Activated T-helper 9 cell treated with anti-CD3 and anti-CD28 coated beads, Interleukin-2, amount 50 U/mL, for 16 hours (primary cell): ENCODE measurements around the gene UXS1.

Experiments used
- DNase-seq: peaks from one replicate; pipeline ENCODE4 v3.0.0-alpha.2; 2020; ENCODE audit warnings: low read depth

UXS1 gene

DNA sequence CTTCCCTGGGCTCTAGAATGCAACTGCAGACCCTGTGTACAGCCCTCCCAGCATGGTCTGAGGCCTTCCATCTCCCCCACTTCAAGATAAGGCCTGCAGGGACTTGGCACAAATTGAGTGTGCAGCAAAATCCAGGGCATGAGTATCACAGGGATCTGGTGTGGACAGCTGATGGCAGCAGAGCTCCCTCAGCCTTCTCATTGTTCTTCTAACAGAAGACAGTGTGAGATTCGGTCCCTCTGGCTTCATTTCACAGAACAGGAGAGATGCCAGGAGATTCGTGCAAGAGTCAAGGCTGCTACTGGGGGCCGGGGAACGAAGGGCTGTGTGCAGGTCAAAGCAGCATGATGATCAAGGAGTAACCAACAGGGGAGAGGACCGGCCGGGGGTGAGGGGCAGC, 85.8 kb downstream of the UXS1 start:
- DNase-seq = no peak

DNA sequence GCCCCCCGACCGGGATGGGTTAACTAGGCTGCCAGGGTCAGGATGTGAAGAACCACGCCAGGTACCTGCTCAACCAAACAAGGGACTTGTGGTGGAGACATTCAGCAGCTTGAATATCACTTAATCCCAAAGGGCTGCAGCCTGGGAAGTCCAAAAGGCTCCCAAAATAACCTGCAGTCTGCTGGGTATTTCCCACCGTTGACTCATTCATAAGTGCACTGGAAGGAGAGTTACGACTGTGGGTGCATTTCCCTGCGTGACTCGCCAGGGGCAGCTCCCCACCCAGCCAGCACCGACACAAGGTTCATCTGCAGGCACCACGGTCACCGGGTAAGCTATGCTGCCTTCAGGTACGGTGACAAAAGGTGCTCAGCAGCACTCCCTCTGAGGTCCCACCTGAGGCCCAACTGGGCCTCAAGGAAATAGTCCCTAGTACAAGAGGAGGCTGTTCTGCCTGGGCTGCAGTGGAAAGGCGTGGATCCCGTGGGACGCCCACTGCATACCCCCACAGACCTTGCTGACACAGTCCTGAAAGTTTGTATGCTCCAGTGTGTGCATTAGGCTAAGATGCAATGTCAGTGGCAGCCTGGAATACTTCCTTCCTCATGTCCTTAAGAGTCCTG, 86.5 kb downstream of the UXS1 start:
- peak; percentile 45 for DNase-seq

DNA sequence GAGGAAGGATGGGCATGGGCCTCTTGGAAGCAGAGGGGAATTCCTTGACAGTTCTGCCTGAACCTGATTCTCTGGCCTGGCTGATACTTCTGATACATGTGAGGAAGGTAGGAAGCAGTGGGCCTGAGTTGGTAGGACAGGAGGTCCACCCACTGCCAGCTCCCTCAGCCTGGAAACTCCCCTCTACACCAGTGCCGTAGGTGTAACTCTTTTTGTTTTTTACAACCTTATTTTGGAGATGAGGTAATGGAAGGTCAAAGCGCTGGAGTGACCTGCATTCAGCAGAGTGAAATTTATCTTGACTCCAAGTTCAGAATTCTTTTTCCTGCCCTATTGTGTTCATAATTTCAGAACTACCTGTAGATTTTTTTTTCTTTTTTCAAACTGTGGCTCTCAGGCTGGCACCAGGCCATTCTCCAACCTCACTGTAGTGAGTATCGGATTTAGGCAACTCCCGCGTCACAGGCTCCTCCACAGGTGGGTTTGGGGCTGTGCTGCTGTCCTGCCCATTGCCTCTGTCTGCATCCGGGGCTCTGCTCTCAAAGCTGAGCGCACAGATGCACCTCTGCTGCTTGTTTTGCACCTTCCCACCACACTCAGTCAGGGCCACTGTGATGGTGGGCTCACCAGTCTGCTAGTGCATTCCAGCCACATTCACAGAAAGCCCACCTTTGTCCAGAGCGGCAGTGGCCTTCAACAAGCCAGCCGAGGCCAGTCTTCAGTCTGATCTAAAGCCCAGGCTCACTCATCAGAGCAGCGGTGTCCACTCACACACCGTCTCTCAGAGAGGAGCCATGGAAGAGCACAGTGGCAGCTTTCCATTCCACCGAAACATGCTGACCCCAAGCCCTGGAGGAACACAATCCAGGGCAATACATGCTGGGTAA, 87.2 kb downstream of the UXS1 start:
- no peak for DNase-seq

DNA sequence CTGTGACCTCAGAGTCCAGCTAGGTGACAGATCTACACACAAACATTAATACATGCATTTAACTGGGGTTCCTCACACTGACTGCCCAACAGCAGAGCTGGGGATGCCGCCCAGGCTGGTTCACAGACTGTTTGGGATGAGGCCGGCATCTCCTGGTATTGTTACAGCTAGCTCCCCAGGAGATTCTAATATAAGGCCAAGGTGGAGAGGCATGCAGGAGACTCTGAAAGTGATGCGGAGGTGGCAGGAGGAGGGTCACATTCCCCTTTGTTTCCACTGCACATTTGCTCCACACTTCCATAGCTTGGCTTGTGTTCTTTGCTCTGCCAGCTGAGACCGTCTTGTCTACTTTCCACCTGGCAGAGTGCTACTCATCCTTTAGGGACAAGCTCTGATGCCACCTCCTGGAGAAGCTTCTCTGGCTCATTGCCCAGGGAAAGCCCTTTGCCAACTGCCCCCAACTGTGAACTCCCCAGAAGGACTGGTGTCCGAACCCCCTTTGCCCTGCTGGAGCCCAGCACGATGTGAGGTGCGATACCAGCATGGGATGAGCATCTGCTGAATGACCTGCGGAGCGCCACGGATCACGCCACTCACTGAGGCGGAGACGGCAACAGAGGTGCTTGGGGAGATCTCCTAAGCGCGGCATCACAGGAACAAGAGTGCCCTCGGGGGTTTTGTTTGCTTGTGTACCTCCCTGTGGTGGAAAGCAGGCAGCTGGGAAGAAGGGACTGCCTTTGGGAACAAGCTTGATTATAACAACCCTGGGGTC, 88.8 kb downstream of the UXS1 start:
- DNase-seq = no peak

DNA sequence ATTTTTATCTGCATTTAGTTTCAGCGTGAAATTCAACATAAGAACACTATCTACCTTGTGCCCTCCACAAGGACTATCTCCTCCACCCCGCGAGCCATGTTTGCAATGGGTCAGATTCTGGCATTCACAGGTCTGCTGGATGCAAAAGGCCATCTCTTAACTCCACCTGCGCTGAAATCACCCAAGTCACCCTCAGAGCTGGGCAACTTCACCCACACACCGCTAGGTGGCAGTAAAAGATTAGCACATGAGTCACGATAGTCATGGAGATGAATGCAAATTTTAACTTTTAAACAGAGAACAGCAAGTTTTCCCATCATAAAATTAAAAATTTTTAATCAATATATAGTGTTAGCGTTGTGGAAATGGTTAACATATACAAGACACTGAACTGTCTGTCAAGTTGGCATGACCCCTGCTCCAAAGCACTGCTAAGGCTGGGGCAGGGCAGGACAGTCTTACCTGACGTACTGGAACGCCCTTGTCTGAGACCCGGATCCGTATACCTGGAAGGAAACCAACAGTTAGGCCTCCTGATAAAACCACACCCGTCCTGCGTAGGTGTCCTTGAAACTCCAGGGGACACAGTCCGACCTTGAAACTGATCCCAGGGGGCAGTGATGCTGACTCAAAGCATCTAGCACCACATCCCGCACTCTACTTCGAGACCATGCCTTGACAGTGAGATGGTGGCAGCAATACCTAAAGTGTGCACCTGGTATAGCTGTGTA, 89.6 kb downstream of the UXS1 start:
- peak; percentile 41 for DNase-seq

DNA sequence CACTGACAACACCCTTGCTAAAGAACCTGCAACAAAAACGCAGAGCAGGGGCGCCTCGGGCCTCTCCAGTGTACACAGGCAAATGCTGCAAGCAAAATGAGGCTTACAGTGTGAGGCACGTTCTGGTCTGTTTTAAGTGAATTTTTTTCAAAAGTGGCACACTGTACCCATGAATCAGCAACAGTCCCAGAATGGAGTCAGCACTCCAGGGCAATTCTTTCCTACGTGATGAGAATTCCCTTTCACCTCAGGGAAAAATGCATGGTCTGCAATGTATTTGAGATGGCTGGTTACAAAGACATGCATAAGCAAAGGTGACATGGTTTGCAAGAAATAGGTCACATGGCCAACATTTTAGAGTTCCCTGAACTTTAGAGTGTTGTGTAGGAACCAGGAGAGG, 94.4 kb downstream of the UXS1 start:
- DNase-seq = no peak

DNA sequence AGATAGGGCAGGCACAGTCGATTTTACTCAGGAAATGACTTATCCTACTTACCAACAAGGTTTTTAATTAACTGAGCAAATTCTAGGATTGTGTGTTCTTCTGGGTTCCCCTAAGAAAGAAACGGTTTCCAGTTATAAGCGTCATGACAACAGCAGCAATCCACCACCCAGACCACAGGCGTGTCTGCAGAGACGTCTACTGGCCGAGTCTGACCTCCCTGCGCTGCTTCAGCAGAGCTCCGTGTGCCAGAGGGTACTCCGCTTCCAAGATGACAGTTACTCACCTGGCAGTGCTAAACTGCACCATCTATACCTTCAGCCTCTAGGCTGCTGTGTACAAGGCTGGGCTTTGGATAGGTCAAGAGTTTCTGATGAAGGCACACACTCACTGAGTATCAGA, 95.4 kb downstream of the UXS1 start:
- no peak for DNase-seq

DNA sequence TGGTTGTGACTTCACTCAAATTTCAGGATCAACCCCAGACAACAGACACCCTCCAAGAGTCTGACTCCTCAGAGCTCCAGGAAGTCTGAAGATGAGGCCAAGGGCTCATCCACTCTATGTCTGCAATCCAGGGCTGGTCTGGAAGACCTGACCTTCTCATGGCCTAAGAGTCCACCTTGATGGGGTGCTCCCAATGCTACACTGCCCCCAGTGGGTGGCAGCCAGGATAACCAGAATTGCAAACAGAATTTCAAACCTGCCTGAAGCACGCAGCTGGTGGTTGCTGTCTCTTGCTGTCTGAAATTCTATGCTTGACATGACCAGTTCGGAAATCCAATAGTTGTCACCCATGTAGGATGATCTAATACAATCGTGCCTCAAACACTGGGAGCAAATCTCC, 96.0 kb downstream of the UXS1 start:
- DNase-seq = no peak

DNA sequence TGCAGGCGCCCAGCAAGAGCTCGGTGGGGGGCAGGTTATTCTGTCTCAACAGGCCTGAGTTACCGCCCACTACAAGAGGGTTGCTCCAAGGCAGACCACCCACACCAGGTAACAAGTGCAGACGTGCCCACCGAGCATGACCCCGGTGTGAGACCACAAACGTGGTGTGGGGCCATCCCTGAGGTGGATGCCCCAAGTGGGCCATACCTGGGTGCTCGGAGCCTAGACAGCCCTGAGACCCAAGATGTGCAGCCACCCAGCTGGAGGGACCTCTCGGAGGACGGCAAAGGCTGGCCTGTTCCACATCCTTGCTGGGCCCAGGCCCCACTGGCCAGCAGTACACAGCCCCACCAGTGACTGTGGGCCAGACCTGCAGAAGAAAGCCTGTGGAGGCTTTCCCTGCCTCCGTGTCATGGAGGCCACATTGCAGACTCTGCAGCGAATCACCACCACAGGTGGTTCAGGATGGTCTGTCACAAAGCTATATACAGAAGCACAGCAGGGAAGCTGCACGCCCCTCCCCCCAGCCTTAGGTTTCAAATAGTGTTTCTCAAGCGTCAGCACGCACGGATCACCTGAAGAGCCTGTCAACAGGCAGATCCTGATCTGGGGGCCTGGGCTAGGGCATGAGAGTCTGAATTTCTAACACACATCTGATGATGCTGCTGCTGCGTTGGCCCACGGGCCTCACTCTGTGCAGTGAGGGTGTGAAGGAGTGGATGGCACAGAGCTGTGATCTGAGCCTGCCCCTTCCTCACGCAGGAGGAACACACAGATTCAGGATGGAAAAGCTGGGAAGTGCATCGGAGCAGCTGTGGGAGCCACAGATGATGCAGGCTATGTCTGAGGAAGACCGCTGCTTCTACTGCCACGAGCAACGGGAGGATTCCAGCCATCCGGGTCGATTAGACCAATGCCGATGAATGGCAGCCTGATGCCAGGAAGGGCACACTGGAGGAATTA, 96.8 kb downstream of the UXS1 start:
- no peak for DNase-seq

DNA sequence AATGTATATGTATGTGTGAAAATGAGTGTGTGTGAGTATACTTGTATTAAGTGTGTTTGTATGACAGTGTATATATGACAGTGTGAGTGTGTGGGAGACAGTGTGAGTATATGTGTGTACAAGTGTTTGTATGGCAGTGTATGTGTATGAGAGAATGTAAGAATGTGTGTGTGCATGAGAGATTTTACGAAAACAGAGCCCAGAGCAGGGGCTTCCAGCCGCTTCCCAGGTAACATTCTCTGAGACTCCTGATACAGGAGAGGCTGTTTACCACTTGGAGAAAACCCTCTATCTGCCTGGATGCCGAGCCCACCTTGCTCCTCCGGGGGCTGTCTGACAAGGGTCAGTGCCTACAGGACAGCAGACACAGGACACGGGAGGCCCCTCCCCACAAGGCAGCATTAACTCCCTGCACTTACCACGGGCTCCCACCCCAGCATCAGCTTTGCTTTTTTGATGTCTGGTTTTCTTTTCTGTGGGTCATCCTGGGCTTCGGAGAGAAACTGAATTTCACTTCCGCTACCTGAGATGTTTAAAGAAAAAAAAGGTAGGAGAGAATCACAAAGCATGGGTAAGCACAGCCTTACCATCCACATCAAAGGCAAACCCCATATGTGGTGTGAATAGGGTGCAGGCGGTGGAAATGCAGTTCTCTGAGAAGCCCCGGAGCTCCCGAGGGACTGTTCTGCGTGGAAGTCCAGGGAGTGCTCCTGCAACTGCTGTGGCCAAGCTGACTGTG, 97.6 kb downstream of the UXS1 start:
- no peak for DNase-seq

DNA sequence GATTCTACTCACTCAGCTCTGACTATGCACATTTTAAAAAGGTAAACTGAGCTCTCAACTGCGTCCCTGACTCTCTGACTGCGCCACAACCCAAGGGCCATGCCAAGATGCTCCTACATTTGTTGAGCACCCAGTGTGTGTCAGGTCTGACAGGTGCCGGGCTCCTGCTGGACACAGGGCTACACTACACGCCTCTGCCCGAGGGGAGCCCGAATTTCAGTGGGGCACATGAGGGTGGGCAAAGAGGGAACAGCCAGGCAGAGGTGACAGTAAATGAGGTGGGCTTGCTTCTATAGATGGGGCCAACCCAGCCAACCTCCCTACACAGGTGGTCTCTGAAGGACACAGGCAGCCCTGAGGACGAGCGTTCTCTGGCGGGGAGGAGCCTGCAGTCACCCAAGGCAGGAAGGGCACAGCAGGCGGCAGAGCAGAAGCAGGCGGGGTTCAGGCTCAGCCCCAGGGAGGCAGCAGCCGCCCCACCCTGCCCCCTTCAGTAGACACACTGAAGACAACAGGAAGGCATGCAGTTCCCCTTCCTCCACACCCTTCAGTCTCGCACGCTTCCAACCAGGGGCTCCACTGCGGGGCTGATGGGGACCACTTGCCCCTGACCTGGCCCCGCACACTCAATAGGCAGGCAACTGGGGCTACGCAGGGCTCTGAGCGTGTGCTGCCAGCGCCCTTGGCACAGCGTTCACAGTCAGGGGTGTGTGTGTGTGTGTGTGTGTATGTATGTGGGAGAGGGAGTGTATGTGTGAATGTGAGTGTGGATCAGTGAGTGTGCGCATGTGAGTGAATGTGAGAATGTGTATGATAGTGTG, 98.4 kb downstream of the UXS1 start:
- peak; percentile 57 for DNase-seq

DNA sequence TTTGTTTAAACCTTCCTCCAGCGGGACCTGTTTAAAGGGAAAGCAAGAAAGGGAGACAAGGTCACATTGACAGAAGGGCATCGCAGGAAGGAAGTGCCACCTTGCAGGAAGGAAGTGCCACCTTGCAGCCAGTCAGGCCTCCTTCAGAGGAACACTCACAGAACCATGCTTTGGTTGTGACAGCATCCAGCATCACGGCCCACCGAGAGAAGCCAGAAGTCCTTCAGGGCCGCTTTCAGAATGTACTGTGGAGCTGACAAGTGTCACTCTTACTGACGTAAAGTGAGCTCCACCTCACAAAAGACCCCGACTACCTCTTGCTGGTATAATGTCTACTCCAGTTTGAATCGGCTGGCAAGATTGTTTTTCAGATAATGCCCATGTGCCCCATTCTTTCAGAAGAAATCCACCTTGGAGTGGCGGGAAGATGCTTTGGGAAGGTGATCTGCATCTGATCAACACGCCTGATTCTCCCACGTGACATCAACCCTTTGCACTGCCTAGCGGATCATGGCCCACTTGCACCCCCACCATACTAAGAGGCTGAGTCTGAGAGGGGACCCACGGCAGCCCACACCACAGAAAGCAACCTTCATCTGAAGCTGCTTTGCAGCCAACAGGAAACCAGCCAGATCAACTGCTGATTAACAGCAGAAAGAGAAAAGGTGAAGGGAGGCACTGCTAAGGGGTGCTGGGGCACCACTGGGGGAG, 99.8 kb downstream of the UXS1 start:
- no peak for DNase-seq

DNA sequence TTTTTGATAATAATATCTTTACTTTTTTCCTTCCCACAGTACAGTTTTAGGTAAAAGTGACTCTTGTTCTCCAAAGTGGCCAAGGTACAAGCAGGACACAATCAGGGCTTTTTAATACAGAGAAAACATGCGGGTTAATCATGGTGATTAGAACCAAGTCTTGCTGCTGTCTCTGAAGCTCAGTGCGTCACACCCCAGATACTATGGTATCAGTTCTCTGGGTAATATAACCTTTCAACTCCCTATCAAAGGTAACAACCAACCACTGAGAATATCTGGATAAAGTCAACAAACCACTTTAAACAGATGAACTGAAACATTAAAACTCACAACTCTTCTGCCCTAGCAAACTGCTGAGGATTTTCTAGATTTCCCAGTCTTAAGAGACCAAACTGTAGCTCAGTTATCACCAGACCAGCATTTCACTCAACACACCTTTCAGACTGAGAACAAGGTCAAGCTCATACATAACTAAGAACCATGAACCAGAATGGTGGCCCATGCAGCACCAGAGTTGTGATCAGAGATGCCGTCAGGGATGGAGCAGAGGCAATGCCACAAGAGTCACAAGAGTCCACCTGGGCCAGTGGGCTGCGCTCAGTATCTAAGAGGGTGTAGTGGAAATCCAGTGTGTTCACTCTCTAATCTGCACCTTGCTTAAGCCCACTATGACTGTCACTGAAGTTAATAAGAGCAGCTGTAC, 103.0 kb downstream of the UXS1 start:
- no peak for DNase-seq

DNA sequence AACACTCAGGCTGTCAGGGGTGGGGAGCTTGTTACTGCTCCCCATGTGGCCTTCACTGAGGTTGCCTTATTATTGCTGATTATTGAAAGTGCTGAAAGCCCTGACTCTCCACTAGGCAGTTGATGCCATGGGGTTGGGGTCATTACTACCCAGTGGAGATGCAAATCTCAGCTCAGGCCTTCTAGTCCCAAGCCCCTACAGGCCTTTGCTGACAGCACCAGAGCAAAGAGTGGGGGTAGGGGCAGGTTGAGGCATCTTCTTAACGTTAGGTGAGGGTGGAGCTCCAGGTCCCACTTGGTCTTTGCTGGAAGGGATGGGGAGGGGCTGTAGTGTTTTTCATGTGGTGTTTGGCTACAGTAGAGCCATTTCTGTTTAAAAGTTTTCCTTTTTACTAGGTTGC, 104.5 kb downstream of the UXS1 start:
- DNase-seq = no peak

DNA sequence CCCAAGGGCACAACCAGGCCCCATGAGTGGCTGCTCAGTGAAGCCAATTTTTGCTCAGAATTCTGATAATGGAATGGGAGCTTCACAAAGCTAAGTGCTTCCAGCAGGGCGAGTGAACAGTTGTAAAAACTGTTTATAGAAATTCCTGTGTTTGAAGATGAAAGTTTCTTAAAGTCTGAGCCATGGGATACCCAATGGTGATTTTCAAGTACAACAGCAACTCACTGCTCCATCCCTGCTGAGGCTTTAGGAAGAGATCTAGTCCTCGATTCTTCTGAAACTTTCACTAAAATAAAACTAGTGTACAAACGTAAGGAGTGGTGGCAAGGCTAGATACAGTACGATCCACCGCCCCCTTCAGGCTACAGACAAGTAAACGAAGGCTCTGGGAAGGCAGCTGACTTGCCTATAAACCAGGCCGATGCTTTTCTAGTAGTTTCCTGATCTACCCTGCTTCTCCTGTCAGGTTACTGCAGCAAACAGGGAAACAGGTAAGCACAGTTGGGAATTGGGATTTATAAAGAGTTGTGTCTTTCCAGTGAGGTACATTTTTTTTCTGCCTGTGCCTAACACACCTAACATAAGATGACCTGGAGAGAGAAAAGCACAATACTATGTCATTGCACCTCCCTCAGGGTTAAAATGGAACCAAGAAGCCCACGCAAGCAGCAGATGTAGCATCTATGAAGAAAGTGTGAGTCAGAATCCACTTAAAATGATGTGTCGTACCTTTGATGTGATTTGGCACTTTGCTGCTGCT, 108.7 kb downstream of the UXS1 start:
- DNase-seq = no peak

DNA sequence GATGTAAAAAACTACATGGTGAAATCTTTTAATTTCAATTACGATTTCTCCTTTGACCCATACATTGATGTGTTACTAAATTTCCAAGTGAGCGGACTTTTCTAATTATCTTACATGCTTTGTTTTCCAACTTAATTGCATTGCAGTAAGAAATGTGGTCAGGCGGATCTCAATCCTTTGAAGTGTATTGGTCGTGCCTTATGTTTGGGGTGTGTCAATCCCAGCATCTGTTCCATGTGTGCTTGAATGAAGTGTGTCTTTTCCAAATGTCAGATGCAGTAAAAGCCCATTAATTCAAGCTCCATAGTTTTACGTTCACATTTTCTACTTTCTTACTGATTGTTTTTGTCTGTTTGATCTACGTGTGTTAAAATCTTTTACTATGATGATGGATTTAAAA, 113.1 kb downstream of the UXS1 start:
- no peak for DNase-seq

DNA sequence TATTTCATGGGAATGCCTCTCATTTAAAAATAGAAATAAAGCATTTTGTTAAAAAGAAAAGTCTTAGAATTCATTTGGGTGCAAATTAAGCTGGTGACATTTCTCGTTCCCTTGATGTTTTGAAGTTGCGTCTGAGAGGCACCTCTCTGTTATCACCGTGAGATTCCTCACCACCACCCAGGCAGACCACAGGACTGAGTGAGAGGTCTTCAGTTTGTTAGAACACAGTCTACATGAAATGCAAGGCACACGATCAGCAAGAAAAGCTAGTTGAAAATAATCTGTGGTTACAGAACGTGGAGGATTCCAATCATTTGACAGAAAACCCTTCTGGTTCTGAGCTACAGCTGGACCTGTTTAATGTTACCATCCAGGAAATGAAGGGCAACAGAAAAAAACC, 116.0 kb downstream of the UXS1 start:
- no peak for DNase-seq
